HepG2 (cell line): ENCODE results near the gene ARAP1. TPM values are rescaled to one million over a fixed set of nuclear protein-coding genes. Genes with fewer than 3 reads are reported as not detected.
A peak's percentile ranks its signal among the peaks of the same experiment; 100 is the strongest.

Experiments
- CCAR2 ChIP-seq: fragments of 200-400 bp; formaldehyde crosslinking; optimal IDR thresholded peaks from 2 replicates; pipeline ENCODE3; 2018; ENCODE audit warnings: low read depth, mild to moderate bottlenecking, low read length, moderate library complexity
- FOSL1 ChIP-seq: sonication (generic); formaldehyde crosslinking; IDR thresholded peaks from 2 replicates; pipeline ENCODE4 v1.9.0; 2021; ENCODE audit warnings: missing genetic modification reagents, borderline replicate concordance
- HCFC1 ChIP-seq: fragments of 150-350 bp; IDR thresholded peaks from 2 replicates; pipeline ENCODE4 v1.6.1; 2014; ENCODE audit warnings: low read depth, low read length
- MTF2 ChIP-seq: sonication (generic); formaldehyde crosslinking; IDR thresholded peaks from 2 replicates; pipeline ENCODE4 v1.5.0; 2020; ENCODE audit warnings: missing genetic modification reagents, borderline replicate concordance
- NFIB ChIP-seq: sonication (generic); formaldehyde crosslinking; IDR thresholded peaks from 2 replicates; pipeline ENCODE4 v1.9.0; 2021; ENCODE audit warnings: missing genetic modification reagents, mild to moderate bottlenecking, borderline replicate concordance
- NPAS2 ChIP-seq: sonication (generic); formaldehyde crosslinking; IDR thresholded peaks from 2 replicates; pipeline ENCODE4 v1.8.0; 2022; ENCODE audit warnings: mild to moderate bottlenecking, missing genetic modification reagents, borderline replicate concordance
- NR1H2 ChIP-seq: sonication (generic); formaldehyde crosslinking; IDR thresholded peaks from 2 replicates; pipeline ENCODE4 v1.8.1; 2022; ENCODE audit warnings: low read depth, missing genetic modification reagents, borderline replicate concordance
- PITX1 ChIP-seq: sonication (generic); formaldehyde crosslinking; IDR thresholded peaks from 2 replicates; pipeline ENCODE4 v1.5.1; 2020; ENCODE audit warnings: mild to moderate bottlenecking, missing genetic modification reagents
- SIX4 ChIP-seq: sonication (generic); formaldehyde crosslinking; IDR thresholded peaks from 2 replicates; pipeline ENCODE4 v1.4.0; 2020; ENCODE audit warnings: missing genetic modification reagents
- SNAI1 ChIP-seq: sonication (generic); formaldehyde crosslinking; IDR thresholded peaks from 2 replicates; pipeline ENCODE4 v1.5.0; 2020; ENCODE audit warnings: mild to moderate bottlenecking, missing genetic modification reagents, borderline replicate concordance
- SUZ12 ChIP-seq: fragments of 150-350 bp; IDR thresholded peaks from 2 replicates; pipeline ENCODE4 v1.6.1; 2014; ENCODE audit warnings: low read depth, low read length
- TCF7L2 ChIP-seq: IDR thresholded peaks from 2 replicates; pipeline ENCODE4 v1.6.1; 2011; ENCODE audit warnings: mild to moderate bottlenecking, low read depth, low read length, moderate library complexity
- ZNF124 ChIP-seq: sonication (generic); formaldehyde crosslinking; IDR thresholded peaks from 2 replicates; pipeline ENCODE4 v1.4.0; 2020; ENCODE audit warnings: missing genetic modification reagents
- ZNF329 ChIP-seq: sonication (generic); formaldehyde crosslinking; IDR thresholded peaks from 2 replicates; pipeline ENCODE4 v1.9.0; 2021; ENCODE audit warnings: low read depth, mild to moderate bottlenecking, missing genetic modification reagents
- polyA plus RNA-seq, 8 experiments: library from polyadenylated mRNA; depleted of rRNA in 3 of 8; stranded (reverse) in 7 of 8; unstranded in 1 of 8; fragments of >200 nt; fragmentation: Illumina TruSeq in 4 of 8; extraction: Trizol in 4 of 8; gene quantifications; 2 replicates each; pipeline versions ENCODE4 v1.2.1 to v1.2.3, GENCODE V29; 2011 to 2016; ENCODE audit warnings: low read depth in 4 of 8, missing spikeins in 1 of 8, mixed read lengths in 1 of 8; ENCODE audit not compliant: insufficient read depth in 1 of 8
- total RNA-seq, 5 experiments: library from RNA; depleted of rRNA; stranded (reverse); fragments of >200 nt; fragmentation: Illumina TruSeq; extraction: Trizol; gene quantifications; 2 replicates each; pipeline ENCODE4 v1.2.3, GENCODE V29; 2016; ENCODE audit warnings: low read depth in 1 of 5
- TF ChIP-seq, protein P1 (sequence below), 2 experiments: sonication (generic) in 1 of 2; formaldehyde crosslinking in 1 of 2; IDR thresholded peaks; 2 replicates each; pipeline versions ENCODE4 v1.5.1 to v1.6.1; 2011 to 2020; ENCODE audit warnings: borderline replicate concordance in 1 of 2, low read depth in 1 of 2, low read length in 1 of 2, mild to moderate bottlenecking in 1 of 2, missing genetic modification reagents in 1 of 2, moderate library complexity in 1 of 2
- TF ChIP-seq, protein P2 (sequence below): sonication (generic); formaldehyde crosslinking; IDR thresholded peaks from 2 replicates; pipeline ENCODE4 v1.4.0; 2020; ENCODE audit warnings: mild to moderate bottlenecking, missing genetic modification reagents, borderline replicate concordance
- TF ChIP-seq, protein P3 (sequence below): sonication (generic); formaldehyde crosslinking; conservative IDR thresholded peaks from 2 replicates; pipeline ENCODE4 v1.4.0; 2020; ENCODE audit warnings: missing genetic modification reagents
- TF ChIP-seq, protein P4 (sequence below): sonication (generic); formaldehyde crosslinking; IDR thresholded peaks from 2 replicates; pipeline ENCODE4 v1.4.0; 2020; ENCODE audit warnings: mild to moderate bottlenecking, missing genetic modification reagents
- TF ChIP-seq, protein P5 (sequence below): sonication (generic); formaldehyde crosslinking; IDR thresholded peaks from 2 replicates; pipeline ENCODE4 v1.5.1; 2020; ENCODE audit warnings: mild to moderate bottlenecking, missing genetic modification reagents, borderline replicate concordance

ARAP1 gene
- total and polyA plus RNA-seq, 2 of the 13 experiments (the other 11 are each of a cell fraction or from before 2014, with no cell fraction given): 43.2 to 55.5 TPM

DNA sequence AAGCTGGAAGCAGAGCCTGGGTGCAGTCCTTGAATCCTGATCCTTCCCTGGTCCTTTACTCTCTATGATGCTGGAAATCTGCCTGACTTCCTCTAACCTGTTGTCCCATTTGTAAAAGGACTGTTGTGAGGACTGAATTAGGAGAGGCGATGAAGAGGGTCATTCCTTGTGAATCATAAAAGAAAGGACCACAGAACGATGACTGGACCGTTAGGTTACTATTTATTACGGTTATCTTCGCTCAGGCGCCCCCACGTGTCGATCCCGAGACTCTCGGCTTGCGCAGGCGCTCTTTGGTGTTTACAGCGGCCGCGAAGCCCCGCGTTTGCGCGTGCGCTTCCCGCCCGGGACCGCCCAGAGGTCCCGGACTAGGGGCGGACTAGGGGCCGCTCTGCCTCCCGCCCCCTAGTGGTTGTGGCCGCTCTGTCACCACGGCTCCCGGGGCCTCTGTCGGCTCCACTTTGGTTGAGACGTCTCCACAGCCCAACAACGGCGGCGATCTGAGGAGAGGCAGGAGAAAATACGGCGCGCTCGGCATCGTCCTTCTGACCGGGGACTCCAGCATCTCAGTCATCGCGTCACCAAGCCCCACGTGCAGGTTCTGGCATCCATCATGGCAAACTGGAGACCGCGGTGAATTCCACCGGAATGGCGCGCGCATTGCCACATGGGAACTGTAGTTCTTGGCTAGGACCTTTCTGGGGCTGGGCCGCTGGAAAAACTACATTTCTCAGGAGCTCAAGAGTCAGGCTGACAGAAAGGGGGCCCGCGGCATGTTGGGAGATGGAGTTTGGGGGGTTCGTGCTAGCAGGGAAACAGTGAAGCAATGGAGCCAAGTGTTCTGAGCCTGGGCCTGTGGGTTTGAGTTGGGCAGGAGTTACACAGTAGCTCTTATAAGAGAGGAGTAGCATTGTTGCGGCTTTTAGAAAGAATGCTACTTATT lies 41.5 kb upstream of the ARAP1 start, which contains the start of gene STARD10 (continued):
- TF ChIP-seq TCF7L2: no peak
- TF ChIP-seq FOSL1 (CRISPR knock-in tag): no peak
- TF ChIP-seq, protein P1, sequence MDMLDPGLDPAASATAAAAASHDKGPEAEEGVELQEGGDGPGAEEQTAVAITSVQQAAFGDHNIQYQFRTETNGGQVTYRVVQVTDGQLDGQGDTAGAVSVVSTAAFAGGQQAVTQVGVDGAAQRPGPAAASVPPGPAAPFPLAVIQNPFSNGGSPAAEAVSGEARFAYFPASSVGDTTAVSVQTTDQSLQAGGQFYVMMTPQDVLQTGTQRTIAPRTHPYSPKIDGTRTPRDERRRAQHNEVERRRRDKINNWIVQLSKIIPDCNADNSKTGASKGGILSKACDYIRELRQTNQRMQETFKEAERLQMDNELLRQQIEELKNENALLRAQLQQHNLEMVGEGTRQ (IDR thresholded peaks at IDR 0.05; ENCODE audit: low read depth, low read length): no peak
- TF ChIP-seq, protein P1 (CRISPR knock-in tag; IDR thresholded peaks at IDR 0.05; ENCODE audit: borderline replicate concordance): no peak; the same call in 1 of the 2 replicates
- TF ChIP-seq HCFC1: peak; percentile 82
- TF ChIP-seq MTF2 (CRISPR knock-in tag): no peak
- no peak for TF ChIP-seq NR1H2 (CRISPR knock-in tag)
- TF ChIP-seq ZNF329 (CRISPR knock-in tag): no peak
- TF ChIP-seq, protein P2, sequence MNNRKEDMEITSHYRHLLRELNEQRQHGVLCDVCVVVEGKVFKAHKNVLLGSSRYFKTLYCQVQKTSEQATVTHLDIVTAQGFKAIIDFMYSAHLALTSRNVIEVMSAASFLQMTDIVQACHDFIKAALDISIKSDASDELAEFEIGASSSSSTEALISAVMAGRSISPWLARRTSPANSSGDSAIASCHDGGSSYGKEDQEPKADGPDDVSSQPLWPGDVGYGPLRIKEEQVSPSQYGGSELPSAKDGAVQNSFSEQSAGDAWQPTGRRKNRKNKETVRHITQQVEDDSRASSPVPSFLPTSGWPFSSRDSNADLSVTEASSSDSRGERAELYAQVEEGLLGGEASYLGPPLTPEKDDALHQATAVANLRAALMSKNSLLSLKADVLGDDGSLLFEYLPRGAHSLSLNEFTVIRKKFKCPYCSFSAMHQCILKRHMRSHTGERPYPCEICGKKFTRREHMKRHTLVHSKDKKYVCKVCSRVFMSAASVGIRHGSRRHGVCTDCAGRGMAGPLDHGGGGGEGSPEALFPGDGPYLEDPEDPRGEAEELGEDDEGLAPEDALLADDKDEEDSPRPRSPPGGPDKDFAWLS (CRISPR knock-in tag): no peak
- TF ChIP-seq, protein P3, sequence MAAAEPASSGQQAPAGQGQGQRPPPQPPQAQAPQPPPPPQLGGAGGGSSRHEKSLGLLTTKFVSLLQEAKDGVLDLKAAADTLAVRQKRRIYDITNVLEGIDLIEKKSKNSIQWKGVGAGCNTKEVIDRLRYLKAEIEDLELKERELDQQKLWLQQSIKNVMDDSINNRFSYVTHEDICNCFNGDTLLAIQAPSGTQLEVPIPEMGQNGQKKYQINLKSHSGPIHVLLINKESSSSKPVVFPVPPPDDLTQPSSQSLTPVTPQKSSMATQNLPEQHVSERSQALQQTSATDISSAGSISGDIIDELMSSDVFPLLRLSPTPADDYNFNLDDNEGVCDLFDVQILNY: no peak
- TF ChIP-seq, protein P4, sequence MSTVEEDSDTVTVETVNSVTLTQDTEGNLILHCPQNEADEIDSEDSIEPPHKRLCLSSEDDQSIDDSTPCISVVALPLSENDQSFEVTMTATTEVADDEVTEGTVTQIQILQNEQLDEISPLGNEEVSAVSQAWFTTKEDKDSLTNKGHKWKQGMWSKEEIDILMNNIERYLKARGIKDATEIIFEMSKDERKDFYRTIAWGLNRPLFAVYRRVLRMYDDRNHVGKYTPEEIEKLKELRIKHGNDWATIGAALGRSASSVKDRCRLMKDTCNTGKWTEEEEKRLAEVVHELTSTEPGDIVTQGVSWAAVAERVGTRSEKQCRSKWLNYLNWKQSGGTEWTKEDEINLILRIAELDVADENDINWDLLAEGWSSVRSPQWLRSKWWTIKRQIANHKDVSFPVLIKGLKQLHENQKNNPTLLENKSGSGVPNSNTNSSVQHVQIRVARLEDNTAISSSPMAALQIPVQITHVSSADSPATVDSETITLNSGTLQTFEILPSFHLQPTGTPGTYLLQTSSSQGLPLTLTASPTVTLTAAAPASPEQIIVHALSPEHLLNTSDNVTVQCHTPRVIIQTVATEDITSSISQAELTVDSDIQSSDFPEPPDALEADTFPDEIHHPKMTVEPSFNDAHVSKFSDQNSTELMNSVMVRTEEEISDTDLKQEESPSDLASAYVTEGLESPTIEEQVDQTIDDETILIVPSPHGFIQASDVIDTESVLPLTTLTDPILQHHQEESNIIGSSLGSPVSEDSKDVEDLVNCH (CRISPR knock-in tag): no peak
- TF ChIP-seq SIX4: no peak
- no peak for TF ChIP-seq NFIB (CRISPR knock-in tag)
- 0 out of 2 replicates have a peak, but pooled peaks have one; percentile 48 for TF ChIP-seq ZNF124
- no peak for TF ChIP-seq CCAR2
- TF ChIP-seq PITX1 (CRISPR knock-in tag): peak; percentile 77; the same call in 1 of the 2 replicates
- no peak for TF ChIP-seq NPAS2
- TF ChIP-seq, protein P5, sequence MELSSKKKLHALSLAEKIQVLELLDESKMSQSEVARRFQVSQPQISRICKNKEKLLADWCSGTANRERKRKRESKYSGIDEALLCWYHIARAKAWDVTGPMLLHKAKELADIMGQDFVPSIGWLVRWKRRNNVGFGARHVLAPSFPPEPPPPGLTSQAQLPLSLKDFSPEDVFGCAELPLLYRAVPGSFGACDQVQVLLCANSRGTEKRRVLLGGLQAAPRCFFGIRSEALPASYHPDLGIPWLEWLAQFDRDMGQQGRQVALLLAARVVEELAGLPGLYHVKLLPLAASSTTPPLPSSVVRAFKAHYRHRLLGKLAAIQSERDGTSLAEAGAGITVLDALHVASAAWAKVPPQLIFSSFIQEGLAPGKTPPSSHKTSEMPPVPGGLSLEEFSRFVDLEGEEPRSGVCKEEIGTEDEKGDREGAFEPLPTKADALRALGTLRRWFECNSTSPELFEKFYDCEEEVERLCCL (CRISPR knock-in tag): no peak
- no peak for TF ChIP-seq SNAI1
- peak; percentile 60 for TF ChIP-seq SUZ12
